NT2/D1 (cell line): ENCODE measurements around the gene HVCN1.

Source experiments
- DNase-seq: peaks from one replicate; pipeline ENCODE4 v3.0.0-alpha.2; 2011; ENCODE audit warnings: low read depth, low spot score
- H3K27me3 ChIP-seq: 2 replicates; pipeline ENCODE4 v1.6.0; 2011; ENCODE audit warnings: mild to moderate bottlenecking; ENCODE audit not compliant: insufficient read length, insufficient read depth
- H3K36me3 ChIP-seq: 2 replicates; pipeline ENCODE4 v1.6.1; 2011; ENCODE audit warnings: mild to moderate bottlenecking, low read length, mixed read lengths; ENCODE audit not compliant: insufficient read depth, insufficient read length
- H3K4me1 ChIP-seq: 2 replicates; pipeline ENCODE4 v1.5.1; 2011; ENCODE audit not compliant: insufficient read depth, insufficient read length
- H3K4me3 ChIP-seq: 2 replicates; pipeline ENCODE4 v1.5.1; 2011; ENCODE audit warnings: low read depth; ENCODE audit not compliant: insufficient read length
- H3K9ac ChIP-seq: 2 replicates; pipeline ENCODE4 v1.6.0; 2011; ENCODE audit warnings: low read depth; ENCODE audit not compliant: insufficient read length
- H3K9me3 ChIP-seq: 2 replicates; pipeline ENCODE4 v1.5.1; 2011; ENCODE audit warnings: mild to moderate bottlenecking, low read length; ENCODE audit not compliant: insufficient read depth
- SUZ12 ChIP-seq: IDR thresholded peaks from 2 replicates; pipeline ENCODE4 v1.6.1; 2011; ENCODE audit not compliant: insufficient read length, insufficient read depth; ENCODE audit errors: extremely low read depth
- YY1 ChIP-seq: IDR thresholded peaks from 2 replicates; pipeline ENCODE4 v1.6.1; 2011; ENCODE audit not compliant: insufficient read length, insufficient read depth
- ZNF274 ChIP-seq: IDR thresholded peaks from 2 replicates; pipeline ENCODE4 v1.6.1; 2011; ENCODE audit warnings: mild to moderate bottlenecking, low read depth, low read length

The HVCN1 gene

DNA sequence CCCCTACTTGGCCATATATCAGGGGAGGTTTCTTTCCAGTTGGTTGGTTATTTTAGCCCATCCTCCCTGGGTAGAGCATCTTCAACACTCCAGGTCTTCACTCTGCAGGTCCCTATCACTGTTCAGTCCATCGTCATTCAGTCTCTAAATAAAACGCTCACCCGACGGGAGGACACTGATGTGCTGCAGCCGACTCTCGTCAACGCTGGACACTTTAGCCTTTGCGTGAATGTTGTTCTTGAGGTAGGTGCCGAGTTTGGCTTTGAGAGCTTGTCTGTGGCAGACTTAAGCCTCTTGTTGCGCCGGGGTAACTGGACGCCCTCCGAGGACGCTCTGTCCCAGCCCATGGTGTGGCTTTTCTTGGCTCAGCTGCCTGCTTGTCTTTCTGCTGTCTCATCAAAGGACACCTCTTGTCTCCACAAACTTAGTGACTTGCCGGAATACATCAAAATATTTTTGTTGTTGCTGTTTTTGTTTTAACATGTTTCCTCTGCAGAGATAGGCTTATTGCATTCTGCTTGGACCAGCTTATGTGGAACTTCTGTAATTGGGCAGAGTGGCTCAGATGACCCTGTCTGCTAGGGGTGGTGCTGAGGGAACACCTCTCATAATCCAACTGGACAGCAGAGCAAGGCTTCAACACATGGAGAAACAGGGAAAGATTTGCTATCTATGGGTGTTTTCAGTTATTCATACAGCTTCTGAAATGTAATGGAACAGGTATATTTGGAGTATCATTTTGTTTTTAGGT, 48.5 kb downstream of the HVCN1 start:
- no peak for TF ChIP-seq YY1
- TF ChIP-seq SUZ12 = no peak
- TF ChIP-seq ZNF274 = no peak
- Histone ChIP-seq H3K9me3 (no peaks in the 10 kb centered on the region), H3K9ac (no peak overlapping the region), H3K4me3 (no peak overlapping the region), H3K36me3 (peaks cover 7% of the 10 kb centered on the region), H3K4me1 (no peaks in the 10 kb centered on the region), H3K27me3 (no peaks in the 10 kb centered on the region)
- no peak for DNase-seq

DNA sequence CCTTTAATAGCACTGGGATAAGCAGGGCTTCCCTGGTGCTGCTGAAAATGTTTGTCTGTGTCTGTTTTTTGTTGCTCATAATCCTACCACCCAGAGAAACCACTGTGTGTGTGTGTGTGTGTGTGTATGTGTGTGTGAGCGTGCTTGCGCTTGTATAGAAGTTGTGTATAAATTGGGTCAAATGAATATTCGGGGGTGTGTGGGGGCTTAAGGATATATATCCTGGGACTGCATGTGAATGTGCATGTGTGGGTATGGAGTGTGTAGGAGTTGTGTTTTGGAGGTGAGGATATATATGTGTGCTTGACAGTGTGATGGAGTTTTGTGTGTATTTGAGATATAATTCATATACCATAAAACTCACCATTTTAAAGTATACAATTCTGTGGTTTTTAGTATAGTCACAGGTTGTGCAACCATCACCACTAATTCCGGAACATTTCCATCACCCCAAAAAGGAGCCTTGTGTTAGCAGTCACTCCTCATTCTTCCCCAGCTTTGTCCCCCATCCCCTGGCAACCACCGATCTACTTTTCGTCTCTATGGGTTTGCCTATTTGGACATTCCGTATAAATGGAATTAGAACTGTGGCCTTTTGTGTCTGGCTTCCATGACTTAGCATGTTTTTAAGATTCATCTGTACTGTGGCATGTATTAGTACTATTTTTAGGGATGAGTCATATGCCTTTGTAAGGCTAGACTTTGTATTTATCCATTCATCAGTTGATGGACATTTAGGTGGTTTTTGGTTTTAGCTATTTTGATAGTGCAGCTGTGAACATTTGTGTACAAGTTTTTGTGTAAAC, 49.4 kb downstream of the HVCN1 start:
- no peaks in the 10 kb centered on the region for H3K27me3 ChIP-seq
- DNase-seq = no peak
- H3K4me3 ChIP-seq = no peak overlapping the region

DNA sequence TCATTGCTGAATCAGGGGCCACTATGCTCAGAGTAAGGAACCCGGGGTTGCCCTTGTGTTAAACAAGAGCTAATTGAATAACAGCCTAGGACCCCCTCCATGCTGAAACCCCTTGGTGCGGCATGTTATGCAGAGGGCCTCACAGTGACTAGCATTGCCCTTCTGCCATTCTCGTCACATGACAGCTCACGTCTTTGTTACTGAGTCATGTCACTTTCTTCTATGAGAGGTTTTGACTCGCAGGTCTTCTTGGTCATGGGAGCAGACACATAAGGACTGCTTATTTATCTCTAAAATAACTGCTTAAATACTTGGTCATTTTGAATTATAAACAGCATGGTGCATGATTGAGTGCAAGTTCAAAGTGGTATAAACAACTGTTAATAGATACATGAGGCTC, 50.1 kb downstream of the HVCN1 start:
- Histone ChIP-seq H3K9ac (no peak overlapping the region), H3K9me3 (no peaks in the 10 kb centered on the region), H3K27me3 (no peaks in the 10 kb centered on the region), H3K36me3 (peaks cover 7% of the 10 kb centered on the region), H3K4me3 (no peak overlapping the region), H3K4me1 (no peaks in the 10 kb centered on the region)
- no peak for TF ChIP-seq ZNF274
- no peak for TF ChIP-seq SUZ12
- TF ChIP-seq YY1 = no peak
- no peak for DNase-seq

More for the DNA sequence above, 49.4 kb downstream of the HVCN1 start:
- Histone ChIP-seq H3K9ac (no peak overlapping the region), H3K36me3 (peaks cover 4% of the 10 kb centered on the region), H3K4me1 (no peaks in the 10 kb centered on the region), H3K9me3 (no peaks in the 10 kb centered on the region)
- TF ChIP-seq SUZ12 = no peak
- no peak for TF ChIP-seq YY1
- TF ChIP-seq ZNF274 = no peak

DNA sequence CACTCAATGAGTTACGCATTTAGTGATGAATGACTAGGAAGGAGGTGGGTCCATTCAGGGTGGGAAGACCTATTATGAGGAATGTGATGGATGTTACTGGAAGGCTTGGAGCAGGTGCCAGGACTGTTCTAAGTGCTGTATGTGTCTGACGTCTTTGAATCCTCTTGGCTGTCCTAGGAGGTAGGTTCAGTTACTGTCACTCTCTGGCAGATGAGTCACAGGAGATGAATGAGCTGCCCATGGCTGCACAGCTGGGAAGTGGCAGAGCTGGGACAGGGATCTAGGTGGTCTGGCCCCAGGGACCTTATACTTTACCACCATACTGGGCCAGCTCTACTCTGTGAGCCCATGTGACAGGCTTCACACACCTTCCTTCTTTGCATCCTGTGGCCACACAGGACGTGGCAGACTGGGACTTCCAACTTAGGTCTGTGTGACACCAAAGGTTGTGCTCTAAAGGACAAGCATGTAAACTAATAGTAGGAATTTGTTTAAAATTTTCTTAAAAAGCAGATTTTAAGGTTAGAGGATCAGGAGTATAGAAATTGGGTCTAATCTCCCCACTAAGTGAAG, 51.0 kb downstream of the HVCN1 start:
- TF ChIP-seq SUZ12 = no peak
- TF ChIP-seq ZNF274 = no peak
- TF ChIP-seq YY1 = no peak
- no peaks in the 10 kb centered on the region for H3K4me1 ChIP-seq
- DNase-seq = no peak
- no peak overlapping the region for H3K9ac ChIP-seq
- H3K36me3 ChIP-seq = peaks cover 7% of the 10 kb centered on the region
- H3K4me3 ChIP-seq = no peak overlapping the region
- H3K9me3 ChIP-seq = no peaks in the 10 kb centered on the region
- H3K27me3 ChIP-seq = no peaks in the 10 kb centered on the region

DNA sequence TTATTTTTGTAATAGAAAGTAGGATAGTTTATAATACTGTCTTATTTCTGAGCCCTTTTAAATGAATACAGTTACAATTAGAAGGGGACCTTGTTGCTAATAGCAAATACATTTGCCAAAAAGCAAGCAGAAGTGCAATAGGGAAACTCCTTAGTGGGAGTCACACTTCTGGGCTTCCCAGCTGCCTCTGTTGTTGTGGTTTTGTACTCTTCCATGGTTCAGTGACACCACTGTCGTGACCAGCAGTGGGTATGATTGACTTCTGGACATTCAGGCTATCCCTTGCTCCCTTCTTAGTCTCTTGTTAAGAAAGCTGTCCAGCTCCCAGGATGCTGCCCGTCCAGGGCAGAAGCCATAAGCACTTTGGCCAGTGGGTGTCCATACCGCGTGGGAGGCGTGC, 52.4 kb downstream of the HVCN1 start:
- Histone ChIP-seq H3K4me1 (no peaks in the 10 kb centered on the region), H3K36me3 (peaks cover 7% of the 10 kb centered on the region), H3K9me3 (no peaks in the 10 kb centered on the region), H3K9ac (no peak overlapping the region), H3K27me3 (no peaks in the 10 kb centered on the region), H3K4me3 (no peak overlapping the region)
- TF ChIP-seq YY1 = no peak
- no peak for TF ChIP-seq ZNF274
- TF ChIP-seq SUZ12 = no peak
- DNase-seq = no peak

DNA sequence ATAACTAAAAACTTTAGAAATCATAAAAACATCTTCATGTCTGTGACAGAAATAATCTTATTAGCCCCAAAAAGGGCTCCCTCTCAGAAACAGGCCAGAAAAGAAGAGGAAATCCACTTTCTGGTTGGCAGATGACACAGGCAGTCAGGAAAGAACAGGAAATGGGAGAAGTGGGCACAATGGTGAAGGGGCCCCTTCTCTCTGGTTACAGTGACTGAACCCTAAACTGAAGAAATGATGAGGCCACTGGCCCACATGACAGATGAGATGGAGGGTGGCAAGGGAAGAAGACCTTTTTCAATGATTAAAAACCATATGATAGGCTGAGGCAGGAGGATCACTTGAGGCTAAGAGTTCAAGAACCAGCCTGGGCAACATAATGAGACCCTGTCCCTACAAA, 53.9 kb downstream of the HVCN1 start:
- Histone ChIP-seq H3K9ac (no peak overlapping the region), H3K4me3 (no peak overlapping the region), H3K9me3 (no peaks in the 10 kb centered on the region), H3K4me1 (no peaks in the 10 kb centered on the region), H3K27me3 (no peaks in the 10 kb centered on the region), H3K36me3 (peaks cover 9% of the 10 kb centered on the region)
- no peak for DNase-seq
- TF ChIP-seq SUZ12 (no peak), ZNF274 (no peak), YY1 (no peak)
